HG02623 (cell line): ENCODE data around the gene AGFG1.

Experiments used
- ATAC-seq: cut with Tn5 transposase; IDR thresholded peaks from one replicate; pipeline ENCODE4 v1.9.1; 2021; ENCODE audit warnings: moderate library complexity; ENCODE audit not compliant: unreplicated experiment

Gene AGFG1

GRCh38 chr2:227602358-227602757, 130.4 kb downstream of the AGFG1 start:
- ATAC-seq = no peak

DNA sequence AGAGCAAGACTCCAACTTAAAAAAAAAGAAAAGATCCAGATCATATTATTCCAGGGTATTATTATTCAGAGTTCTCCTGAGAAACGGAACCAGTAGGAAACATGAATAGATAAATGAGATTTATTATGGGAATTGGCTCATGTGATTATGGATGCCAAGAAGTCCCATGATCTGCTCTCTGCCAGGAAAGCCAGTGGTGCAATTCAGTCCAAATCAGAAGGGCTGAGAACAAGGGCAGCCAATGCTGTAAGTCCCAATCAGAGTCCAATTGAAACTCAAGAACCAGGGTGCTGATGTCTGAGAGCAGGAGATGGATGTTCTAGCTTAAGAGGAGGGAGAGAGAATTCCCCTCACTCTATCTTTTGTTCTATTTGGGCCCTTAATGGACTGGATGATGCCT, 134.5 kb downstream of the AGFG1 start:
- no peak for ATAC-seq

DNA sequence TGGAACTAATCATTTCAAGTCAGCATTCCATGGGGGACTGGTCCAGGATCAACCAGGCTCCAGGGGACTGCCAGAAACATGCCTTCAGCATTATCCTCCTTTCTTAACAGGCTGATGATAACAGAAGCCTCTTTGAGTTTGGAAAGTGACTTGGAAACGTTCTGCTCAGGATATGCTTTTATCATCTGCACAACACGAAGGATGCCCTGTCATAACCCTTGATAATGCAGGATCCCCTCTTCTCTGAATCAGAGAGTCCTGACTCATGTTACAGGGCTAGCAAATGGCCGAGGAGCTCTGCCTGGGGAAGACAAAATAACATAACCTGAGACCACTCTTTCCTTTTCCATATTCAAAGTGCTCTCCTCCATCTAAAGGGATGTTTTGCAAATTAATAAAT, 136.0 kb downstream of the AGFG1 start:
- no peak for ATAC-seq

- no peak for ATAC-seq
Observed at GRCh38 chr2:227608561-227609338, 136.8 kb downstream of the AGFG1 start.

GRCh38 chr2:227610123-227610522, 138.2 kb downstream of the AGFG1 start:
- ATAC-seq = no peak
